ENCODE results near the gene BAG3. TPM values are rescaled to one million over a fixed set of nuclear protein-coding genes. Genes with fewer than 3 reads are reported as not detected.
A peak's percentile ranks its signal among the peaks of the same experiment; 100 is the strongest.

Gene BAG3
- total and polyA plus RNA-seq, 2 of the 4 experiments (the other 2 are of a cell fraction): 5.4 to 42.5 TPM

- TF ChIP-seq USF2 (IDR thresholded peaks at IDR 0.05; ENCODE audit: low read depth, low read length) (no peak), SMC3 (IDR thresholded peaks at IDR 0.05; ENCODE audit: low read depth, low read length) (peak; percentile 63), RFX5 (IDR thresholded peaks at IDR 0.05; ENCODE audit: low read depth, low read length) (no peak), MXI1 (IDR thresholded peaks at IDR 0.05; ENCODE audit: borderline replicate concordance, low read depth, low read length) (no peak), FOS (IDR thresholded peaks at IDR 0.05; ENCODE audit: low read depth, low read length) (no peak)
These were observed 42.6 kb upstream of the BAG3 start (continued) for GRCh38 chr10:119608316-119609155.
